IMR-90 (cell line): ENCODE results near the gene DNAJC3. TPM values are rescaled to one million over a fixed set of nuclear protein-coding genes. Genes with fewer than 3 reads are reported as not detected.

Experiments used
- ATAC-seq: fragments of 200-7000 bp; cut with Tn5 transposase; 2 replicates; pipeline ENCODE4 v1.9.1; 2020; ENCODE audit warnings: low read depth, mild to moderate bottlenecking, moderate library complexity
- BruUV-seq: library from RNA; stranded (reverse); fragments of 400-500 nt; replicated peaks from 2 replicates; lab custom pipeline; 2021; lab: Mats Ljungman, UMichigan
- CTCF ChIA-PET: fragments of 300-600 bp; formaldehyde crosslinking; extraction: SDS; loops from one replicate; lab custom pipeline; 2021; ENCODE audit warnings: antibody characterized with exemption; lab: Yijun Ruan, JAX
- POLR2A ChIA-PET: fragments of 300-600 bp; sonication (Branson Sonifier 250); formaldehyde crosslinking; loops from one replicate; lab custom pipeline; 2022; ENCODE audit warnings: antibody characterized with exemption; ENCODE audit not compliant: unreplicated experiment; lab: Charles Lee
- DNase-seq: peaks from one replicate; pipeline ENCODE4 v3.0.0; 2013
- H2AFZ ChIP-seq: replicated peaks from 2 replicates; pipeline ENCODE3; 2013; ENCODE audit warnings: low read length, mild to moderate bottlenecking; ENCODE audit not compliant: poor library complexity
- H2AK5ac ChIP-seq: 2 replicates; pipeline ENCODE4 v1.6.1; 2013; ENCODE audit warnings: low read depth, low read length, inconsistent platforms
- H2AK9ac ChIP-seq: replicated peaks from 2 replicates; pipeline ENCODE3; 2013; ENCODE audit warnings: mild to moderate bottlenecking, low read depth, low read length, moderate library complexity; ENCODE audit not compliant: poor library complexity
- H2BK120ac ChIP-seq: 2 replicates; pipeline ENCODE4 v1.6.1; 2013; ENCODE audit warnings: low read depth, low read length, inconsistent platforms
- H2BK15ac ChIP-seq: 3 replicates; pipeline ENCODE4 v1.6.1; 2013; ENCODE audit warnings: low read depth, low read length, inconsistent platforms
- H2BK20ac ChIP-seq: 2 replicates; pipeline ENCODE4 v1.6.1; 2013; ENCODE audit warnings: low read depth, mild to moderate bottlenecking, inconsistent platforms, low read length, moderate library complexity
- H2BK5ac ChIP-seq: 2 replicates; pipeline ENCODE4 v1.6.1; 2013; ENCODE audit warnings: mild to moderate bottlenecking, low read depth, low read length, inconsistent platforms; ENCODE audit not compliant: poor library complexity, severe bottlenecking
- H3K14ac ChIP-seq: replicated peaks from 2 replicates; pipeline ENCODE4 v1.6.1; 2013; ENCODE audit warnings: low read depth, low read length, inconsistent platforms
- H3K18ac ChIP-seq: 2 replicates; pipeline ENCODE4 v1.6.1; 2013; ENCODE audit warnings: low read depth, low read length, control low read depth
- H3K23ac ChIP-seq: 2 replicates; pipeline ENCODE4 v1.6.1; 2013; ENCODE audit warnings: low read depth, low read length, inconsistent platforms
- H3K27ac ChIP-seq: 2 replicates; pipeline ENCODE4 v1.5.1; 2013; ENCODE audit warnings: mild to moderate bottlenecking, control low read depth, low read length; ENCODE audit not compliant: insufficient read depth
- H3K27me3 ChIP-seq: 2 replicates; pipeline ENCODE4 v1.6.1; 2013; ENCODE audit warnings: low read length; ENCODE audit not compliant: control insufficient read depth, insufficient read depth
- H3K36me3 ChIP-seq: 2 replicates; pipeline ENCODE4 v1.6.1; 2013; ENCODE audit warnings: low read length, mixed read lengths; ENCODE audit not compliant: control insufficient read depth, insufficient read depth
- H3K4ac ChIP-seq: 2 replicates; pipeline ENCODE4 v1.6.1; 2013; ENCODE audit warnings: low read depth, low read length, inconsistent platforms
- H3K4me1 ChIP-seq: 2 replicates; pipeline ENCODE4 v1.6.1; 2013; ENCODE audit warnings: low read length, mixed read lengths; ENCODE audit not compliant: control insufficient read depth, insufficient read depth
- H3K4me2 ChIP-seq: 2 replicates; pipeline ENCODE4 v1.6.1; 2013; ENCODE audit warnings: low read depth, mild to moderate bottlenecking, control low read depth, low read length, moderate library complexity
- H3K4me3 ChIP-seq: 2 replicates; pipeline ENCODE4 v1.5.1; 2013; ENCODE audit warnings: low read depth, mild to moderate bottlenecking, control low read depth, low read length, moderate library complexity; ENCODE audit not compliant: insufficient read depth
- H3K56ac ChIP-seq: 2 replicates; pipeline ENCODE4 v1.6.1; 2013; ENCODE audit warnings: low read length, inconsistent platforms; ENCODE audit not compliant: insufficient read depth; ENCODE audit errors: extremely low read depth
- H3K79me1 ChIP-seq, 2 experiments: 2 replicates each; pipeline ENCODE4 v1.6.1; 2013; ENCODE audit warnings: low read length in 2 of 2, inconsistent platforms in 1 of 2, low read depth in 1 of 2
- H3K9ac ChIP-seq: 2 replicates; pipeline ENCODE4 v1.6.1; 2013; ENCODE audit warnings: low read depth, low read length, control low read depth
- H3K9me1 ChIP-seq: 2 replicates; pipeline ENCODE4 v1.6.1; 2013; ENCODE audit warnings: low read length, inconsistent platforms; ENCODE audit not compliant: insufficient read depth
- H3K9me3 ChIP-seq: 2 replicates; pipeline ENCODE4 v1.6.1; 2013; ENCODE audit warnings: low read length; ENCODE audit not compliant: control insufficient read depth, insufficient read depth
- H4K20me1 ChIP-seq: 2 replicates; pipeline ENCODE4 v1.6.1; 2013; ENCODE audit warnings: low read length, inconsistent platforms; ENCODE audit not compliant: insufficient read depth
- H4K5ac ChIP-seq: 2 replicates; pipeline ENCODE4 v1.6.1; 2013; ENCODE audit warnings: mild to moderate bottlenecking, low read depth, low read length, control low read depth
- H4K8ac ChIP-seq, 2 experiments: 2 replicates each; pipeline ENCODE4 v1.6.1; 2013; ENCODE audit warnings: low read depth in 2 of 2, low read length in 2 of 2, control low read depth in 1 of 2, inconsistent platforms in 1 of 2
- H4K91ac ChIP-seq: 2 replicates; pipeline ENCODE4 v1.6.1; 2013; ENCODE audit warnings: low read depth, low read length, inconsistent platforms; ENCODE audit not compliant: insufficient read depth
- BHLHE40 ChIP-seq: fragments of 150-350 bp; IDR thresholded peaks from 2 replicates; pipeline ENCODE4 v1.6.1; 2016; ENCODE audit warnings: mild to moderate bottlenecking, low read depth, low read length
- CHD1 ChIP-seq: IDR thresholded peaks from 2 replicates; pipeline ENCODE4 v1.6.1; 2012; ENCODE audit warnings: low read depth, low read length, improper control_type of control experiment
- CTCF ChIP-seq: conservative IDR thresholded peaks from 2 replicates; pipeline ENCODE4 v1.5.1; 2012; ENCODE audit warnings: mild to moderate bottlenecking, low read depth, low read length, improper control_type of control experiment
- FOS ChIP-seq: fragments of 150-350 bp; IDR thresholded peaks from 2 replicates; pipeline ENCODE4 v1.6.1; 2016; ENCODE audit warnings: low read depth, low read length
- MAZ ChIP-seq: IDR thresholded peaks from 2 replicates; pipeline ENCODE4 v1.6.1; 2012; ENCODE audit warnings: low read depth, mild to moderate bottlenecking, low read length, improper control_type of control experiment, moderate library complexity, borderline replicate concordance
- MXI1 ChIP-seq: IDR thresholded peaks from 2 replicates; pipeline ENCODE4 v1.6.1; 2012; ENCODE audit warnings: low read depth, mild to moderate bottlenecking, low read length, moderate library complexity, borderline replicate concordance
- NFE2L2 ChIP-seq: fragments of 150-350 bp; IDR thresholded peaks from 2 replicates; pipeline ENCODE4 v1.6.1; 2016; ENCODE audit warnings: low read depth, mild to moderate bottlenecking, low read length
- RAD21 ChIP-seq: IDR thresholded peaks from 2 replicates; pipeline ENCODE4 v1.6.1; 2012; ENCODE audit warnings: low read length, improper control_type of control experiment
- RCOR1 ChIP-seq: IDR thresholded peaks from 2 replicates; pipeline ENCODE4 v1.6.1; 2012; ENCODE audit warnings: mild to moderate bottlenecking, low read length, improper control_type of control experiment; ENCODE audit not compliant: insufficient replicate concordance
- SMC3 ChIP-seq: fragments of 150-350 bp; IDR thresholded peaks from 2 replicates; pipeline ENCODE4 v1.6.1; 2016; ENCODE audit warnings: low read depth, mild to moderate bottlenecking, antibody characterized with exemption, low read length, moderate library complexity
- dilution Hi-C: fragments of 300-500 bp; cut with HindIII; formaldehyde crosslinking; loops from one replicate; pipeline ENCODE4 v1.14.3; 2018; ENCODE audit warnings: low sequenced_read_pairs; ENCODE audit not compliant: unreplicated experiment
- in situ Hi-C: fragments of 300-500 bp; cut with MboI; formaldehyde crosslinking; loops from 3 replicates; pipeline ENCODE4 v1.14.3; 2019; ENCODE audit warnings: low sequenced_read_pairs, inconsistent platforms, mixed read lengths
- intact Hi-C: fragments of 100-400 bp; cut with micrococcal nuclease; formaldehyde crosslinking; loops from 2 replicates; pipeline ENCODE4 v1.10.0; 2022
- polyA plus RNA-seq, 3 experiments: library from polyadenylated mRNA; depleted of rRNA; stranded (reverse); fragments of >200 nt; gene quantifications; 2 replicates each; pipeline ENCODE4 v1.2.3, GENCODE V29; 2012; ENCODE audit warnings: low replicate concordance in 1 of 3
- total RNA-seq: library from RNA; depleted of rRNA; stranded (reverse); fragments of >200 nt; gene quantifications from 2 replicates; pipeline ENCODE4 v1.2.3, GENCODE V29; 2012

Gene DNAJC3
- total and polyA plus RNA-seq, 2 of the 4 experiments (the other 2 are of a cell fraction) = 10.7 to 28.5 TPM

- H4K91ac ChIP-seq = no peak overlapping the region
- H3K56ac ChIP-seq = no peak overlapping the region
- CTCF ChIA-PET = no interaction called here
- H3K27me3 ChIP-seq = no peaks in the 10 kb centered on the region
- no peak overlapping the region for H3K14ac ChIP-seq
- H3K23ac ChIP-seq = no peak overlapping the region
- no peaks in the 10 kb centered on the region for H3K4me1 ChIP-seq
- H2BK5ac ChIP-seq = no peak overlapping the region
- dilution Hi-C loops (no loop called here), in situ Hi-C loops (no loop called here), intact Hi-C loops (no loop called here)
- no peak for DNase-seq
- H3K18ac ChIP-seq = no peak overlapping the region
- H2AFZ ChIP-seq = no peak overlapping the region
- H3K9me3 ChIP-seq = 0 out of 2 replicates have a peak, but pooled peaks cover 2% of the 10 kb centered on the region
- no peak overlapping the region for H3K4me2 ChIP-seq
- POLR2A ChIA-PET = no interaction called here
- no peak overlapping the region for H3K9ac ChIP-seq
- H2BK15ac ChIP-seq = no peak overlapping the region
- H3K79me1 ChIP-seq = no peaks in the 10 kb centered on the region
- no peaks in the 10 kb centered on the region for H3K9me1 ChIP-seq
- no peak overlapping the region for H4K5ac ChIP-seq
- no peak overlapping the region for H2BK120ac ChIP-seq
- no peak overlapping the region for H2BK20ac ChIP-seq
- H4K8ac ChIP-seq = no peak overlapping the region
- no peak overlapping the region for H3K4ac ChIP-seq
- H2AK5ac ChIP-seq = no peak overlapping the region
- H2AK9ac ChIP-seq = no peak overlapping the region
- peaks cover 2% of the 10 kb centered on the region; the same call in 1 of the 2 replicates for H3K36me3 ChIP-seq
- no peaks in the 10 kb centered on the region for H4K20me1 ChIP-seq
- H3K4me3 ChIP-seq = no peak overlapping the region
- no TSS peak for BruUV-seq
- TF ChIP-seq CTCF (no peak), MXI1 (no peak), SMC3 (no peak), RCOR1 (no peak), MAZ (no peak), NFE2L2 (no peak), BHLHE40 (no peak), RAD21 (no peak), CHD1 (no peak), FOS (no peak)
- no peak for ATAC-seq
- H3K27ac ChIP-seq = no peak overlapping the region
Observed at GRCh38 chr13:95841894-95842293, 165.0 kb downstream of the DNAJC3 start.
